Activated naive CD8-positive, alpha-beta T cell (primary cell): ENCODE results near the gene TSPAN32.
"Not testable (repeated sequence)": the region's sequence is repeated elsewhere in the genome, so short reads cannot be mapped to it uniquely, and the experiment has no call there.

ENCODE experiments used
- H3K27ac Mint-ChIP-seq: one replicate; pipeline ENCODE4 v1.8.0; 2021; ENCODE audit warnings: mixed read lengths
- H3K27me3 Mint-ChIP-seq: one replicate; pipeline ENCODE4 v1.8.0; 2021; ENCODE audit warnings: mixed read lengths
- H3K36me3 Mint-ChIP-seq: one replicate; pipeline ENCODE4 v1.8.0; 2021; ENCODE audit warnings: mixed read lengths
- H3K4me1 Mint-ChIP-seq: one replicate; pipeline ENCODE4 v1.8.0; 2021; ENCODE audit warnings: low read depth, mixed read lengths
- H3K4me3 Mint-ChIP-seq: one replicate; pipeline ENCODE4 v1.8.0; 2021; ENCODE audit warnings: mild to moderate bottlenecking, mixed read lengths
- H3K9me3 Mint-ChIP-seq: one replicate; pipeline ENCODE4 v1.8.0; 2021; ENCODE audit warnings: low read depth, mixed read lengths

TSPAN32 gene

DNA sequence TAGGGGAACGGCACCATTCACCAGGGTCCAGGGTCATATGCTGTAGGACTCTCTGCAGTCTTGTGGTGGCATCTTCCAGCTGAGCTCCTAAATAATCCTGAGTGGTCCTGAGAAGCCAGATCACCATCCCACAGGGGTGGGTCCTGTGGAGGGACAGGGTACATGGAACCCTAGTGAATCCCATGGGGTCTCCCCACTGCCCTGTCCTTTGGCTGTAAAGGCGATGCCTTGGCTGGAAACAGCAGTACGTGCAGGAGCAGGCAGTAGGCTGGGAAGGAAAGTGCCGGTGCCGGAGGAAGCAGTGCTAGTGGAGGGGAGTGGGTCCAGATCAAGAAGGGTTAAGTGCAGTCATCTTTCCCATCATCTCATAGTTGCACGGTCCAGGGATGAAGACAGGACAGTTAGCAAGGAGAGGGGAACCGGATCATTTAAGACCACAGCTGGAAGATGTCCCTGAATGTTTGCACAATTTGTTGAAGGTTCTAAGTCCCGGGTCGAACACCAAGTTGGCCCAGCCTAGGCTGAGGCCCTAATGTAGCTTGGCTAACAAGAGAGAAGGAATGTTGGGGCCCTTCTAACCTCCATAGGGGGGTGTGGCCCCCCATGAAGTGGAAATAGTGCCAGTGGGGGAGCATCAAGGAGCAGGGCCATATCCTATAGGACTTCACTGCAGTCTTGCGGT, 18.1 kb downstream of the TSPAN32 start:
- H3K4me3 Mint-ChIP-seq, result no peak overlapping the region
- H3K4me1 Mint-ChIP-seq, result peaks cover 12% of the 10 kb centered on the region
- H3K27me3 Mint-ChIP-seq, result no peaks in the 10 kb centered on the region
- no peaks in the 10 kb centered on the region for H3K36me3 Mint-ChIP-seq
- no peaks in the 10 kb centered on the region for H3K9me3 Mint-ChIP-seq
- no peak overlapping the region for H3K27ac Mint-ChIP-seq

DNA sequence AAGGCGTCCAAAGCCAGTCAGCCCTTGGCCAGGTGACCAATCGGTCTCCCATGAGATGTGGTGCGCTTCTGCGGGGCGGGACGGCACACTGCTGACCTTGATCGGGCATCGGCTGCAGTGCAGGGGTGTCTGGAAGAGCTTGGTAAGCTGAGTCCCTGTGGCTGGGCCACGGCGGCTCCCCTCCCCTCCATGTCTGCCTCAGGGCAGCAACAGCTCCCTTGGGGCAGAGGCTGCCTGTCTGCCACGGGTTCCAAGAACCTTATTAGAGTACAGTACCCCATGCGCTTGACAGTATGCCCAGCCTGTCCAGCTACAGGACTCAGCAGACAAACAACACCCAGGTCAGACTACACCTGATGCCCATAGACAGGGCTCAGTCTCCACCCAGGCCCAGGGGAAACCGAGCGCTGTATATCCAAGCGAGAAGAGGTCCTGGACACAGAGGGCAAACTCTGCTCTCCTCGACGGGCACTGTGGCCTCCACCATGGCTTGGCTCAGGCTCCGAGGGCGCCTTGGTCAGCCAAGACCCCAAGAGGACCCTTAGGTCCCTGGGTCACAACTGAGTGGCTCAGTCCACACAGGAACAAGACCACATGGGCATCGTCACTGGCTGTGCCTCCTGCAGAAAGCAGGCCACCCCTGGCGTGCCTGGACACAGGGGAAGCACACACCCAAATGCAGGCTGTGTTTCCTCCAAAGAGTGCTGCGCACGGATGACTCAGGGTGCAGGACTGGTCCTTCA, 18.9 kb downstream of the TSPAN32 start:
- H3K4me3 Mint-ChIP-seq, result no peak overlapping the region
- H3K27ac Mint-ChIP-seq, result no peak overlapping the region
- no peaks in the 10 kb centered on the region for H3K9me3 Mint-ChIP-seq
- no peaks in the 10 kb centered on the region for H3K27me3 Mint-ChIP-seq
- H3K4me1 Mint-ChIP-seq, result peaks cover 12% of the 10 kb centered on the region
- H3K36me3 Mint-ChIP-seq, result no peaks in the 10 kb centered on the region

DNA sequence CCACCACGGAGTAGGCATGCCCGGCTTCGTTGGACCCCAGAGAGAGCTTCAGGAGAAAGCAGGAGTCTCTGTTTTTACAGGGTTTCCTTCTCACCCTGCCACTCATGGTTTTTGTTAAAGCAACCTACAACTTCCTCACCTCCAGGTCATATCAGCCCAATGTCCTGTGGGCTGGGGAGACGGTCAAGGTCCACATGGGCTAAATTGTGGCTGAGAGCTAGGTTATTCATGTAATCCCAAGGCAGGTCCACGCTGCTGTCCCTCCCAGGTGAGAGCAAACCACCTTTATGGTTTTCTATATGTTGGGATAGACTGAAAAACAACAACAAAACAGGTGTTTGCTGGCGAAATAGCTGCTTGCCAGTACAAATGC, 19.5 kb downstream of the TSPAN32 start:
- Mint-ChIP-seq H3K27me3 (peaks cover 2% of the 10 kb centered on the region), H3K9me3 (no peaks in the 10 kb centered on the region), H3K4me1 (peaks cover 12% of the 10 kb centered on the region), H3K27ac (no peak overlapping the region), H3K4me3 (no peak overlapping the region), H3K36me3 (no peaks in the 10 kb centered on the region)

DNA sequence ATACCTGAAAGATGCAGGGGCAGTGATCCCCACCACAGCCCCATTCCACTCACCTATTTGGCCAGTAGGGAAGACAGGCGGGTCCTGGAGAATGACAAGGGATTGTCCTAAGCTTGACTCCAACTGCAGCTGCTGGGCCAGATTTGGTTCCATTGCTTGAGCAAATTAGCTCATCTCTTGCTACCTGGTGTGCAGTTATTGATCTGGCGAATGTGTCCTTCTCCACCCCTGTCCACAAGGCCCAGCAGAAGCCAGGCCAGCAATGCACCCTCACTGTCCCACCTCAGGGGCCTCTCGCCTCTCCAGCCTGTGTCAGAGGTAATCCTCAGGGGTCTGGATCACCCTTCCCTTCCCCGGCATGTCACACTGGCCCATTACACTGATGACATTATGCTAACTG, 23.3 kb downstream of the TSPAN32 start:
- H3K4me3 Mint-ChIP-seq, result no peak overlapping the region
- no peaks in the 10 kb centered on the region for H3K9me3 Mint-ChIP-seq
- H3K27me3 Mint-ChIP-seq, result peaks cover 5% of the 10 kb centered on the region
- no peaks in the 10 kb centered on the region for H3K36me3 Mint-ChIP-seq
- no peaks in the 10 kb centered on the region for H3K4me1 Mint-ChIP-seq
- H3K27ac Mint-ChIP-seq, result no peak overlapping the region

DNA sequence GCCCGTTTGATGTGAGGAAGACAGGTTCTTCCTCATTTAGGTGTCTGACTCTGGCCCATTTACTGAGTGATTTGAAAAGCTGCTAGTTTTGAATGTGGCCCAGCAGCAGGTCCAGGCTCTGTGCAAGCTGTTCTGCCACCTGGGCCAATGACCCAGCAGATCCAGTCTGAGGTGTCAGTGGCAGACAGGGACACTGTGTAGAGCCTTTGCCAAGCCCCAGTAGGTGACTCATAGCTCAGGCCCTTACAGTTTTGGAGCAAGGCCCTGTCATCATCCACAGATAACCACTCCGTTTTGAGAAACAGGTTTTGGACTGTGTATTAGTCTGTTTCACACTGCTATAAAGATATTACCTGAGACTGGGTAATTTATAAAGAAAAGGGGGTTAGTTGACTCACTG, 23.9 kb downstream of the TSPAN32 start:
- Mint-ChIP-seq H3K4me1 (no peaks in the 10 kb centered on the region), H3K27me3 (peaks cover 7% of the 10 kb centered on the region)

GRCh38 chr11:2327032-2327431, 25.2 kb downstream of the TSPAN32 start:
- Mint-ChIP-seq H3K4me1 (no peaks in the 10 kb centered on the region), H3K27me3 (peaks cover 7% of the 10 kb centered on the region), H3K4me3 (no peak overlapping the region), H3K36me3 (no peaks in the 10 kb centered on the region), H3K27ac (no peak overlapping the region), H3K9me3 (no peaks in the 10 kb centered on the region)

More for the DNA sequence above, 23.9 kb downstream of the TSPAN32 start:
- Mint-ChIP-seq H3K9me3 (no peaks in the 10 kb centered on the region), H3K4me3 (no peak overlapping the region), H3K27ac (no peak overlapping the region), H3K36me3 (no peaks in the 10 kb centered on the region)

GRCh38 chr11:2328021-2328420, 26.2 kb downstream of the TSPAN32 start:
- peaks cover 7% of the 10 kb centered on the region for H3K27me3 Mint-ChIP-seq

GRCh38 chr11:2328656-2329354, 27.0 kb downstream of the TSPAN32 start:
- Mint-ChIP-seq H3K27me3 (peaks cover 7% of the 10 kb centered on the region), H3K9me3 (no peaks in the 10 kb centered on the region), H3K27ac (no peak overlapping the region), H3K36me3 (no peaks in the 10 kb centered on the region), H3K4me1 (no peaks in the 10 kb centered on the region), H3K4me3 (no peak overlapping the region)

More at GRCh38 chr11:2328021-2328420, 26.2 kb downstream of the TSPAN32 start:
- H3K27ac Mint-ChIP-seq, result no peak overlapping the region
- H3K36me3 Mint-ChIP-seq, result no peaks in the 10 kb centered on the region
- H3K4me3 Mint-ChIP-seq, result no peak overlapping the region
- H3K9me3 Mint-ChIP-seq, result no peaks in the 10 kb centered on the region
- H3K4me1 Mint-ChIP-seq, result no peaks in the 10 kb centered on the region

- Mint-ChIP-seq H3K4me1 (no peaks in the 10 kb centered on the region), H3K27me3 (peaks cover 7% of the 10 kb centered on the region), H3K36me3 (no peaks in the 10 kb centered on the region), H3K27ac (no peak overlapping the region), H3K4me3 (no peak overlapping the region), H3K9me3 (no peaks in the 10 kb centered on the region)
Measured at GRCh38 chr11:2329551-2329950, 27.7 kb downstream of the TSPAN32 start.

- no peaks in the 10 kb centered on the region for H3K9me3 Mint-ChIP-seq
- no peaks in the 10 kb centered on the region for H3K4me1 Mint-ChIP-seq
- H3K36me3 Mint-ChIP-seq, result no peaks in the 10 kb centered on the region
- peaks cover 10% of the 10 kb centered on the region for H3K27me3 Mint-ChIP-seq
- no peak overlapping the region for H3K27ac Mint-ChIP-seq
- H3K4me3 Mint-ChIP-seq, result no peak overlapping the region
Measured at GRCh38 chr11:2330696-2331095, 28.9 kb downstream of the TSPAN32 start.

GRCh38 chr11:2331404-2331803, 29.6 kb downstream of the TSPAN32 start:
- Mint-ChIP-seq H3K27me3 (peaks cover 8% of the 10 kb centered on the region), H3K4me1 (no peaks in the 10 kb centered on the region), H3K9me3 (no peaks in the 10 kb centered on the region), H3K27ac (no peak overlapping the region), H3K4me3 (no peak overlapping the region), H3K36me3 (no peaks in the 10 kb centered on the region)

GRCh38 chr11:2332569-2332968, 30.8 kb downstream of the TSPAN32 start:
- not testable (repeated sequence) for H3K27ac Mint-ChIP-seq, H3K36me3 Mint-ChIP-seq, H3K4me3 Mint-ChIP-seq, H3K4me1 Mint-ChIP-seq, H3K9me3 Mint-ChIP-seq
- peaks cover 14% of the 10 kb centered on the region for H3K27me3 Mint-ChIP-seq

GRCh38 chr11:2333486-2334205, 31.8 kb downstream of the TSPAN32 start:
- H3K27me3 Mint-ChIP-seq, result peaks cover 17% of the 10 kb centered on the region
- H3K27ac Mint-ChIP-seq, H3K9me3 Mint-ChIP-seq, H3K36me3 Mint-ChIP-seq, H3K4me1 Mint-ChIP-seq, H3K4me3 Mint-ChIP-seq: not testable (repeated sequence)

GRCh38 chr11:2335286-2335685, 33.5 kb downstream of the TSPAN32 start:
- not testable (repeated sequence) for H3K4me1 Mint-ChIP-seq, H3K4me3 Mint-ChIP-seq

GRCh38 chr11:2338760-2339159, 36.9 kb downstream of the TSPAN32 start:
- H3K9me3 Mint-ChIP-seq, result not testable (repeated sequence)
- H3K27me3 Mint-ChIP-seq, result peaks cover 11% of the 10 kb centered on the region

More at GRCh38 chr11:2335286-2335685, 33.5 kb downstream of the TSPAN32 start:
- not testable (repeated sequence) for H3K36me3 Mint-ChIP-seq, H3K9me3 Mint-ChIP-seq, H3K27ac Mint-ChIP-seq
- peaks cover 13% of the 10 kb centered on the region for H3K27me3 Mint-ChIP-seq

More at GRCh38 chr11:2338760-2339159, 36.9 kb downstream of the TSPAN32 start:
- not testable (repeated sequence) for H3K27ac Mint-ChIP-seq, H3K36me3 Mint-ChIP-seq, H3K4me3 Mint-ChIP-seq, H3K4me1 Mint-ChIP-seq
